ENCODE measurements around the gene NHERF1.

Gene NHERF1

DNA sequence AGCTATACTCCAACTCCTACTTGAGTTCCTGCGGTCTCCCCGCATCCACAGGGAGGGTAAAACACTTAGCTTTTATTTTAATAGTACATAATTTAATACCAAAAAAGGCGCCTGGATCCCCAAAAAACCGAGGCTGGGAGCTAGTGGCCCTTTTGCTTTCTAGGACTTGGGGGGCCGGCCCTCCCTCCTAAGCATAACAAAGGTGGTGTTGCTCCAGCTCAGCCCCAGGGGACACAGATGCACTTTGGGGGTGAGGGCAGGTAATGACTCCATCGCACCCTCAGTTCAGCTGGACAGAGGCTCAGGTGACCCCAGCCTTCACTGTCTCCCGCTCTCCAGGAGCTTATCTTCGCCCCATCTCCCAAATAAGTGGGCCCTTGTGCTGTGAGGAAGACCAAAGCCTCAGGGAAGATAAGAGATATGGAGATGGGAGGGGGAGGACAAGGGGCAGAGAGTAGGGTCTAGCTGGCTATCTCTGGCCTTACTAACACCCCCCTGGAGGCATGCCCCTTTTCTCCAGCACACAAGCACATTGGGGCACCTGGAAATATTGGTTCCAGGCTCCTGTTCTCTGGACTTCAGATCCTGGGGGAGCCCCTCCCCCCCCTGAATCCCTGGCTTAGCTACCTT, 2.8 kb upstream of the NHERF1 start:
- Histone ChIP-seq H3K4me1 (ENCODE audit: insufficient read depth, poor library complexity, severe bottlenecking) (peaks cover 2% of the 10 kb centered on the region), H3K27ac (ENCODE audit: poor library complexity, severe bottlenecking) (no peak overlapping the region), H3K36me3 (ENCODE audit: low read depth) (no peaks in the 10 kb centered on the region), H3K4me3 (ENCODE audit: severe bottlenecking) (no peak overlapping the region), H3K27me3 (ENCODE audit: insufficient read depth, poor library complexity, severe bottlenecking) (no peaks in the 10 kb centered on the region), H3K9me3 (ENCODE audit: severe bottlenecking) (no peaks in the 10 kb centered on the region)
- TF ChIP-seq, protein P1, sequence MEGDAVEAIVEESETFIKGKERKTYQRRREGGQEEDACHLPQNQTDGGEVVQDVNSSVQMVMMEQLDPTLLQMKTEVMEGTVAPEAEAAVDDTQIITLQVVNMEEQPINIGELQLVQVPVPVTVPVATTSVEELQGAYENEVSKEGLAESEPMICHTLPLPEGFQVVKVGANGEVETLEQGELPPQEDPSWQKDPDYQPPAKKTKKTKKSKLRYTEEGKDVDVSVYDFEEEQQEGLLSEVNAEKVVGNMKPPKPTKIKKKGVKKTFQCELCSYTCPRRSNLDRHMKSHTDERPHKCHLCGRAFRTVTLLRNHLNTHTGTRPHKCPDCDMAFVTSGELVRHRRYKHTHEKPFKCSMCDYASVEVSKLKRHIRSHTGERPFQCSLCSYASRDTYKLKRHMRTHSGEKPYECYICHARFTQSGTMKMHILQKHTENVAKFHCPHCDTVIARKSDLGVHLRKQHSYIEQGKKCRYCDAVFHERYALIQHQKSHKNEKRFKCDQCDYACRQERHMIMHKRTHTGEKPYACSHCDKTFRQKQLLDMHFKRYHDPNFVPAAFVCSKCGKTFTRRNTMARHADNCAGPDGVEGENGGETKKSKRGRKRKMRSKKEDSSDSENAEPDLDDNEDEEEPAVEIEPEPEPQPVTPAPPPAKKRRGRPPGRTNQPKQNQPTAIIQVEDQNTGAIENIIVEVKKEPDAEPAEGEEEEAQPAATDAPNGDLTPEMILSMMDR (IDR thresholded peaks at IDR 0.05; ENCODE audit: poor library complexity, severe bottlenecking) = no peak
- DNase-seq (ENCODE audit: low spot score) = no peak
- no peak for ATAC-seq (ENCODE audit: low read depth)

- Histone ChIP-seq H3K4me1 (ENCODE audit: insufficient read depth, poor library complexity, severe bottlenecking) (peaks cover 2% of the 10 kb centered on the region), H3K27me3 (ENCODE audit: insufficient read depth, poor library complexity, severe bottlenecking) (no peaks in the 10 kb centered on the region), H3K36me3 (ENCODE audit: low read depth) (0 out of 2 replicates have a peak, but pooled peaks cover 3% of the 10 kb centered on the region), H3K9me3 (ENCODE audit: severe bottlenecking) (no peaks in the 10 kb centered on the region), H3K27ac (ENCODE audit: poor library complexity, severe bottlenecking) (no peak overlapping the region), H3K4me3 (ENCODE audit: severe bottlenecking) (no peak overlapping the region)
- DNase-seq (ENCODE audit: low spot score) (no peak), ATAC-seq (ENCODE audit: low read depth) (no peak)
- TF ChIP-seq, protein P1 (IDR thresholded peaks at IDR 0.05; ENCODE audit: poor library complexity, severe bottlenecking) = no peak
Measured at GRCh38 chr17:74746376-74746775, 2.1 kb upstream of the NHERF1 start.

DNA sequence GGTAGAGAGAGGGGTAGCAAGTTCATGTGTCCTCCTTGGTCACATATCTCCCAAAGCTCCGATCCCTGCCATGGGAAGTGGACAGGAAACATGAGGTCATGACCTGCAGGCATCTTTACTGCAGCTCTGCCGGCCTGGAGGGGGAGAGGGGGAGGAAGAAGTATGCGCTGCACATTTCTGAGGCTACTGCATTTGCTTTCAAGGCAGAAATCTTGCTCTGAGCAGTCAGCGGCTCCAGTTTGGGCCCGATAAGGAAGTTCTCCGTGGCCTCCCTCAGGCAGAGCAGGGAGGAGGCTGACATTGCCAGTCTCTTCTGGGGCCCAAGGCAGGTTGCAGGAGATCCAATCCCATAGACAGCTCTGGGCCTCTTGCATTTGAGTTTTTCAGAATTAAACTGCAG, 1.5 kb upstream of the NHERF1 start:
- TF ChIP-seq, protein P1 (IDR thresholded peaks at IDR 0.05; ENCODE audit: poor library complexity, severe bottlenecking) = no peak
- peaks cover 2% of the 10 kb centered on the region for H3K4me1 ChIP-seq (ENCODE audit: insufficient read depth, poor library complexity, severe bottlenecking)
- DNase-seq (ENCODE audit: low spot score) (no peak), ATAC-seq (ENCODE audit: low read depth) (no peak)
- no peak overlapping the region for H3K4me3 ChIP-seq (ENCODE audit: severe bottlenecking)
- H3K36me3 ChIP-seq (ENCODE audit: low read depth) = 0 out of 2 replicates have a peak, but pooled peaks cover 3% of the 10 kb centered on the region
- H3K27ac ChIP-seq (ENCODE audit: poor library complexity, severe bottlenecking) = no peak overlapping the region
- no peaks in the 10 kb centered on the region for H3K9me3 ChIP-seq (ENCODE audit: severe bottlenecking)
- H3K27me3 ChIP-seq (ENCODE audit: insufficient read depth, poor library complexity, severe bottlenecking) = no peaks in the 10 kb centered on the region

DNA sequence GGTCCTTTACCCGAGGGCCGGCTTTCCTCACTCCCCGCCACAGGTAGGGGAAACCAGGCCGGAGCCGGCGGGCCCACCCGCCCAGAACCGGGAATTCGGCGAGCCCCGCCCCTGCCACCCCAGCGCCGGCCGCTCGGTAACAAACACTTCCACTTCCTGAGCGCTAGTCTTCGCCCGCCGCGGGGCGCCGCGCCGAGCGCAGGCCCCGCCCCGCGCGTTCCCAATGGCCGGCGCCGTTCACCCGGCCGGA, 224 bp upstream of the NHERF1 start:
- Histone ChIP-seq H3K36me3 (ENCODE audit: low read depth) (peaks cover 10% of the 10 kb centered on the region), H3K4me3 (ENCODE audit: severe bottlenecking) (peak overlapping the region; percentile 63), H3K9me3 (ENCODE audit: severe bottlenecking) (no peaks in the 10 kb centered on the region), H3K27ac (ENCODE audit: poor library complexity, severe bottlenecking) (no peak overlapping the region), H3K4me1 (ENCODE audit: insufficient read depth, poor library complexity, severe bottlenecking) (peaks cover 2% of the 10 kb centered on the region), H3K27me3 (ENCODE audit: insufficient read depth, poor library complexity, severe bottlenecking) (no peaks in the 10 kb centered on the region)
- DNase-seq (ENCODE audit: low spot score) (no peak), ATAC-seq (ENCODE audit: low read depth) (no peak)
- TF ChIP-seq, protein P1 (IDR thresholded peaks at IDR 0.05; ENCODE audit: poor library complexity, severe bottlenecking) = no peak

DNA sequence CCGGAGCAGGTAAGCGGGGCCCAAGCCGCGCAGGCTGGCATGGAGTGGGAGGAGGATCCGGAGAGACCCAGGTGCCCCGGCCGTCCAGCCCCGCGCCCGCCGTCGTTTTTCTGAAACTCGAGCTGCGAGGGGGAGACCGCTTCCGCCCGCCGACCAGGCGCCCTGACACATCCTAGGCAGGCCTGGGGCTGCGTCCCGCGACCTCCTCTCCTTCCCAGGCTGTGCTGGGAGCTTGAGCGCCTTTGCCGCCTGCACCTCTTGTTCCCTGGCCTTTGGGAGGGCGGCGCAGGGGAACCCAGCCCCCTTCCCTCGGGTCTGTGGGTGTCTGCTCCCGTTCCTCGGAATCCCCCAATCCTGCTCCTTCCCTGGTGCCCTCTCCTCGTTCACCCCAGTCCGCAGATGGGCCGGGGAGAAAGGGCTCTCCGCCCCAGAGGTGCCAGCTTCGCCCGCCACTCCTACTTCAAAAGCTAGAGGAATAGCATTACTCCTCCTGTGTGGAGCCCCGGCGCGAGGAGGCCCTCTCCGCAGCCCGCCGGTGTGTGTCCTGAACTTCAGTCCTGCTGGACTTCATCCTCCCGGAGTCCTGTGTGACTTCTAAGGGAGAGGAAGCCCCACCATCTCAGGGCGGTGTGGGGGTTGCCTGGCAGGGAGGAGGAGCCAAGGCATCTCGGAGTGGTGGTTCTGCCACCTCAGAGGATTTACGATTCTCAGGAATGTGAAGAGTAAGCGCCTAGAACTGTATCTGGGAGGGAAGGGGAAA, 1.0 kb downstream of the NHERF1 start:
- Histone ChIP-seq H3K27me3 (ENCODE audit: insufficient read depth, poor library complexity, severe bottlenecking) (no peaks in the 10 kb centered on the region), H3K4me3 (ENCODE audit: severe bottlenecking) (peak overlapping the region; percentile 63), H3K4me1 (ENCODE audit: insufficient read depth, poor library complexity, severe bottlenecking) (peaks cover 2% of the 10 kb centered on the region), H3K9me3 (ENCODE audit: severe bottlenecking) (no peaks in the 10 kb centered on the region), H3K36me3 (ENCODE audit: low read depth) (peaks cover 10% of the 10 kb centered on the region), H3K27ac (ENCODE audit: poor library complexity, severe bottlenecking) (peak overlapping the region; percentile 13)
- DNase-seq (ENCODE audit: low spot score) (no peak), ATAC-seq (ENCODE audit: low read depth) (peak; percentile 30)
- TF ChIP-seq, protein P1 (IDR thresholded peaks at IDR 0.05; ENCODE audit: poor library complexity, severe bottlenecking) = no peak
